ENCODE data around the gene OGA. TPM values are rescaled to one million over a fixed set of nuclear protein-coding genes. Genes with fewer than 3 reads are reported as not detected.

The OGA gene
- total and polyA plus RNA-seq, 2 donors (not counting 1 experiment from before 2014, with no cell fraction given), result 128 to 418 TPM

DNA sequence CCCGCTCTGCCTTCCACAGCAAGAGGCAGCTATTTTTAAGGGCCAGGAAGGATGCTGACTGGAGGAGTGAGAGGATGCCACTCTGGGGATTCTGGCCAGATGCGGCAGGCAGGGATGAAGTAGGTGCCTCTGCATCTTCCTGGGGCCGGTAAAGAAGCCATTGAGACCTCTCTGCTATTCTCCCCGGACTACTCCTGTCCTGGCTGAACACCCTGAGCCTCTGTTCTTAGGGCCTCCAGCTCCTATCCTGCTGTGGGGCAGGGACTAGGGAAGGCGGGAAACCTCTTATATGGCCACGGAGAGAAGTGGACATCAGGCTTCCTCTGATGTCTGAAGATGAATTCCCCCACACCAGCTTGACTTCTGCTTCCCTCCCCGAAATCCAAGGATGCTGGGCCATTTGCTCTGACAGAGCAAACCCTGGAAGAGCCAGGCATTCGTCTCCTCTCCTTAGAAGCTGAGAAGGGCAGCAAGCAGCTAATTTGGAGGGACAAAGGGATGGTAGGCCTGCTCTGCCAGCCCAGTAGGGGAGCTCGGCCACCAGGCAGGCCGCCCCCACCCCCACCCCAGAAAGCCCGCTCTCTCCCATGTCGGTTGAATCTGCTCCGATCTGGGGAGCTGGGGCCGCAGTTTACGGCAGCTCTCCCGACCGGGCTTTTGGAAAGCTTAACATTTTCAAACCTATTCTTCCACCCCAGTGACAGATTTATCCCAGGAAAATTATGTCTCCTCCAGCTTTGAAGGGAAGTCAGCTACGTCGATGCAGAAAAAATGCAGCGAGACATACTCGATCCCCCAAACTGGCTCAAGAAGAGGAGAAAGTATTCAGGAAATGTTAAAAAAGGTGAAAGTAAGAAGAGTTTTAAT, 45.1 kb downstream of the OGA start:
- no peaks in the 10 kb centered on the region for H3K36me3 ChIP-seq (replicated peaks in 1 of 2; ENCODE audit: control extremely low read depth in 1 of 2, control insufficient read depth in 1 of 2, extremely low read depth in 1 of 2, insufficient read depth in 2 of 2, low read length in 1 of 2)
- peaks cover 25 to 30% of the 10 kb centered on the region in 2 donors for H3K4me1 ChIP-seq (ENCODE audit: control insufficient read depth in 2 of 2, insufficient read depth in 2 of 2, low read length in 2 of 2)
- H3K4me2 ChIP-seq (replicated peaks; ENCODE audit: low read depth, low read length, poor library complexity, severe bottlenecking), result no peak overlapping the region
- peaks cover 0 to 11% (median 0%) of the 10 kb centered on the region in 3 donors for H3K9me3 ChIP-seq (ENCODE audit: control extremely low read depth in 1 of 3, control insufficient read depth in 2 of 3, insufficient read depth in 1 of 3, low read length in 2 of 3)
- H3K4me3 ChIP-seq (ENCODE audit: control extremely low read depth in 1 of 5, extremely low read depth in 1 of 5, insufficient read depth in 1 of 5, low read depth in 2 of 5, low read length in 4 of 5), result no peak overlapping the region
- H4K20me1 ChIP-seq (ENCODE audit: control insufficient read depth, insufficient read depth, low read length, poor library complexity, severe bottlenecking), result peaks cover 13% of the 10 kb centered on the region
- H3K9me3 Mint-ChIP-seq (ENCODE audit: insufficient read depth), result no peaks in the 10 kb centered on the region
- H3K27me3 Mint-ChIP-seq, result peaks cover 61% of the 10 kb centered on the region
- H3K27ac ChIP-seq (ENCODE audit: low read length in 2 of 2), result no peak overlapping the region
- POLR2A ChIA-PET, result interaction anchor here (0.7 kb wide), 1 partner anchor 711 kb away, joined by 3 read pairs; no protein-coding TSS in a partner anchor
- H3K9ac ChIP-seq (ENCODE audit: low read length), result no peak overlapping the region
- peak overlapping the region; percentile 3 for H2AFZ ChIP-seq (ENCODE audit: insufficient read depth, low read depth, low read length, poor library complexity, severe bottlenecking)
- H3K4me1 Mint-ChIP-seq, result peaks cover 32% of the 10 kb centered on the region
- no peaks in the 10 kb centered on the region for H3K79me2 ChIP-seq (ENCODE audit: control insufficient read depth, insufficient read depth, low read length)
- CTCF ChIA-PET, result interaction anchor here (0.6 to 3.6 kb wide), 2 partner anchors 9 to 15 kb away, joined by 4 to 20 read pairs; partner anchors contain the start of gene NPM3
- H3K4me3 Mint-ChIP-seq, result no peak overlapping the region
- peaks cover 0 to 73% (median 41%) of the 10 kb centered on the region in 4 experiments for H3K27me3 ChIP-seq (replicated peaks in 1 of 4; ENCODE audit: control extremely low read depth in 1 of 4, control insufficient read depth in 3 of 4, insufficient read depth in 4 of 4, low read length in 3 of 4)
- H3K27ac Mint-ChIP-seq, result no peak overlapping the region
- TF ChIP-seq CTCF (IDR thresholded peaks at IDR 0.05) (no peak), EZH2 (IDR thresholded peaks at IDR 0.05; ENCODE audit: borderline replicate concordance, insufficient read depth, low read depth, low read length, poor library complexity, severe bottlenecking) (no peak)
- ATAC-seq (ENCODE audit: low read depth) (no peak), DNase-seq (peak; percentile 30)
- intact Hi-C loops (cut with micrococcal nuclease), result no loop called here
- 19% methylated on average over 16 of the region's 21 CpGs for WGBS (ENCODE audit: insufficient coverage)

All from B cell (primary cell).